ENCODE data around the gene CDH13.

Gene CDH13

DNA sequence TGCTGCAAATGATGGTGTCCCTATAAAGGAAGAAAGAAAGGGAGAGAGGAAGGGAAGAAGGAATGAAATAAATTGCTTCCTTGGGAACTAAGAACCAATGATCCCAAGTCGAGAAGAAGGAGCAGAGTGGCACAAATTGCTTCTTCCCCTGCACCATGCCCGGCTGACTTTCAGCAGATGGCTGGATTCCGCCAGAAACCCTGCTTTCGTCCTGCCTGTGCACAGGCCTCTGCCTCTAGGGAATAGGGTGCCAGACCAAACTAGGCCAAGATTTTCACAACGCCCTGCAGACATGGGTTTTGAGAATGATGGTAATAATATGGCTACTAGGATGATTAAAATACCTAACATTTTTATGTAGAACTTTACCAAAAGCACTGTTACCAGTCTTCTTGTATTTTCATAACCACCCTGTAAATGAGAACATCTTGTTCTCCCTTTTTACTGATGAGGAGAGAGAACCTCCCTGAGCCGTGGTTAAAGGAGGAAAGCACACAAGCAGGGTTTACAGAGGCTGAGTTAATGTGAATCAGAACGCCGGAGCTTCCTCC is 1058.9 kb downstream of the CDH13 start:
- DNase-seq (ENCODE audit: low read depth) = peak; percentile 11
- no peak overlapping the region for H3K4me3 ChIP-seq (ENCODE audit: low read length)
- no peak for TF ChIP-seq CTCF (conservative IDR thresholded peaks at IDR 0.05; ENCODE audit: low read length)

DNA sequence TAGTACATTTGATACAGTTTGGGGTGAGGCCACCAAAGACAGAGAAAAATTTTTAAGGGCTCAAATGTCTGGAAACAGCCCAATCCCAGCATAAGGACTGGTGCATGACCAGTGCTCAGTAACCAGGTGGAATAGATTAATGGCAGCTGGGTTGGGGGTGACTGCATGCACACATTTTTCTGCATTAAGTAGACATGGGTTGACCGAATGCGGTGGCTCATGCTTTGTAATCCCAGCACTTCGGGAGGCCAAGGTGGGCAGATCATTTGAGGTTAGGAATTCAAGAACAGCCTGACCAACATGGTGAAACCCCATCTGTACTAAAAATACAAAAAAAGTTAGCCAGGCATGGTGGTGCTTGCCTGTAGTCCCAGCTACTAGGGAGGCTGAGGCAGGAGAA is 1060.0 kb downstream of the CDH13 start:
- no peak for TF ChIP-seq CTCF (conservative IDR thresholded peaks at IDR 0.05; ENCODE audit: low read length)
- no peak overlapping the region for H3K4me3 ChIP-seq (ENCODE audit: low read length)
- no peak for DNase-seq (ENCODE audit: low read depth)

DNA sequence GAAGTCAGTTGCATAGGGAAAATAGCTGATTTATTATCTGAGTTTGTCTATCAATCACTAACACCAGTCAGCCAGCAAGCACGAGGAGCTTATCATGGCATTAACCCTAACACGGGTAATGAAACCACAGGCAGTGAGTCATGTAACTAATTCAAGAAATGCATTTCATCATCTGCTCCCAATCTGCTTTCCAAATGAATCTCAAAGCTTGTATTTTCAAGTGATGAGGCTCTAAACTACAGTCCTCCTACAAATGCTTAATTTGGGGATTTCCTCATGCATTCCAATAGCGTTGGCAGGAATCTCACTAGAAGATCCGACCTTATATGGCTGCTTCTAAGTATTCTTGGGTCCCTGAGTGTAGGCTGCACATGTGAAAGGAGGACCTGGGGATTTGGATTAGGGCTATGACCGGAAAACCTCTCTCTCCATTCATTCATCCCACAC is 1062.6 kb downstream of the CDH13 start:
- no peak for TF ChIP-seq CTCF (conservative IDR thresholded peaks at IDR 0.05; ENCODE audit: low read length)
- DNase-seq (ENCODE audit: low read depth) = peak; percentile 99
- no peak overlapping the region for H3K4me3 ChIP-seq (ENCODE audit: low read length)

- TF ChIP-seq CTCF (conservative IDR thresholded peaks at IDR 0.05; ENCODE audit: low read length) = no peak
- DNase-seq (ENCODE audit: low read depth) = peak; percentile 55
- H3K4me3 ChIP-seq (ENCODE audit: low read length) = no peak overlapping the region
Observed at GRCh38 chr16:83692224-83692623, 1065.5 kb downstream of the CDH13 start.

- peak; percentile 70 for DNase-seq (ENCODE audit: low read depth)
- H3K4me3 ChIP-seq (ENCODE audit: low read length) = no peak overlapping the region
- TF ChIP-seq CTCF (conservative IDR thresholded peaks at IDR 0.05; ENCODE audit: low read length) = no peak
Observed at GRCh38 chr16:83698964-83699363, 1072.2 kb downstream of the CDH13 start.

- TF ChIP-seq CTCF (conservative IDR thresholded peaks at IDR 0.05; ENCODE audit: low read length) = no peak
- no peak overlapping the region for H3K4me3 ChIP-seq (ENCODE audit: low read length)
- no peak for DNase-seq (ENCODE audit: low read depth)
Observed at GRCh38 chr16:83699817-83700216, 1073.0 kb downstream of the CDH13 start.

DNA sequence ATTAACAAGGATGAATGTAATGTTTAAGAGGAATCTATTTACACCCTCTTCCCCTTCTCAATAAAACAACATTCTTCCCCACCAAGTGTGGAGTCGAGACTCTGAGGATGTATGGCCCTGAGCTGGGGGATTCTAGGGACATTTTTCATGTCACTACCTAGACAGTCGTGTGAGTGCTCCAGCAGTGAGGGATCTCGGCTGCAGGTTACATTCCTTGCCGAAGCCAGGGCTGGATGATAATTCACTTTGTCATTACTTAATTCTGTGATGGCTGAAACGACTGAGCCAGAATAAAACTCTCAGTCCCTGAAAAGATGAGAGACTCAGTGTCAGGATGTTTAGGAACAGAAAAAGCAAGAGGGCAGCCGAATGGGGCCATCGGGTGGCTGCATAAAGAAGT is 1074.1 kb downstream of the CDH13 start:
- no peak overlapping the region for H3K4me3 ChIP-seq (ENCODE audit: low read length)
- no peak for TF ChIP-seq CTCF (conservative IDR thresholded peaks at IDR 0.05; ENCODE audit: low read length)
- DNase-seq (ENCODE audit: low read depth) = no peak
